GM12865 (cell line): ENCODE results near the gene GAS2L3.

Experiments
- DNase-seq: peaks from one replicate; pipeline ENCODE4 v3.0.0; 2010; ENCODE audit warnings: low read depth
- H3K4me3 ChIP-seq: 2 replicates; pipeline ENCODE4 v1.5.1; 2011; ENCODE audit warnings: mild to moderate bottlenecking, low read depth, low read length, control low read depth
- CTCF ChIP-seq: IDR thresholded peaks from 2 replicates; pipeline ENCODE4 v1.5.1; 2011; ENCODE audit warnings: low read length, control low read depth, low read depth, inconsistent platforms; ENCODE audit not compliant: insufficient read depth; ENCODE audit errors: missing control alignments

The GAS2L3 gene

GRCh38 chr12:100671396-100672074, 98.1 kb downstream of the GAS2L3 start:
- no peak overlapping the region for H3K4me3 ChIP-seq
- TF ChIP-seq CTCF: no peak
- DNase-seq: no peak

- TF ChIP-seq CTCF: peak; percentile 84
- peak; percentile 45 for DNase-seq
- no peak overlapping the region for H3K4me3 ChIP-seq
Observed at GRCh38 chr12:100672075-100672592, 98.7 kb downstream of the GAS2L3 start.

GRCh38 chr12:100674036-100674888, 100.8 kb downstream of the GAS2L3 start:
- DNase-seq: no peak
- no peak overlapping the region for H3K4me3 ChIP-seq
- no peak for TF ChIP-seq CTCF
